Fibroblast of skin of scalp (primary cell): ENCODE measurements around the gene ADCY3.

Experiments used
- DNase-seq: peaks from one replicate; pipeline ENCODE4 v3.0.0-alpha.2; 2013

The ADCY3 gene

GRCh38 chr2:24925815-24926214 lies 5.8 kb upstream of the ADCY3 start:
- DNase-seq: no peak

GRCh38 chr2:24924732-24925131 lies 4.7 kb upstream of the ADCY3 start:
- no peak for DNase-seq

DNA sequence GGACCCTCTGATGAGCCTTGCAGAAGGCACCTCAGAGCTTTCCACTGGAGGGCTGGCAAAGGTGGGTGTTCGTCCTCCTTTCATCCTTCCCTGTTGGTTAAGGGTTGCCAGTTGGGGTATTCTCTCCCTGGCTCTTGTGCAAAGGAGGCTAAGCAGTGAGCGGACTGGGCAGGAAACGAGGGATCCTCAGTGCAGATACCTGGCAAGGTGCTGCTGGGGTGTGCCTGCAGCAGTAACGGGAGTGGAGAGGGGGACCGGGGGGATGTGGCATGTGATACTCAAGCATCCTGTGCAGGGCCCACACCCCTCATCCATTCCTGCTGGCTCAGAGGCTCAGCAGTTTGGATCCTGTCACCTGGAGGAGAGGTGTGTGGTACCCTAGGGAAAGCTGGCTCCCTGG lies 4.2 kb upstream of the ADCY3 start:
- DNase-seq: no peak

GRCh38 chr2:24923106-24923505 lies 3.1 kb upstream of the ADCY3 start:
- DNase-seq: no peak

- DNase-seq: no peak
Measured at GRCh38 chr2:24922556-24922955, 2.5 kb upstream of the ADCY3 start.

DNA sequence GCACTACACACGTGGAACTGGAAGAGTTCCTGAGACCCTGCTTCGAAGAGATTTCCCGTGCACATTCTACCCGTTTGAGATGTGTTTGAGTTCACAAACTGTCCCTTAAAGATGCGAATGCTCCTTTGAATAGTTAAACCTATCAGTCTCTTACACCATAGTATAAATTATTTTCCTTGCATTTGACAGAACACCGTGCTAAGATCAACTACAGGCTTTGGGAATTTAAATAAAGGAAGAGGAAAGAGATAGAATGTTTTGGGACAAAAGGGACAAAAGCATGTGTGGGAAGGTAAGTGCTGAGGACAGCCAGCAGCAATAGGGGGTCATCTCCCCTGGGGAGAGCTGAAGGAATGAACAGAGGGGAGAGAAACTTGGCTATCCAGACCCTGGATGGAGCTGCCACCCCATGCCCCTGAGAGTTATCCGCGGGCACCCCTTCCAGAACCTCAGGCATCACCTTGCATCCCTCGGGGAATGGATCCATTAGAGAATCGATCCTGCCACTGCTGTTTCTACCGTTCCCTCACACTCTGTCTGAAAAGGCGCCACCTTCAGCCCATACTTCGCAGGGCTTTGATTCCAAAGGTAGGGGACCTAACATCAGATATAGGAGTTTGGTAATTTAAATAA lies 888 bp upstream of the ADCY3 start:
- DNase-seq: no peak

DNA sequence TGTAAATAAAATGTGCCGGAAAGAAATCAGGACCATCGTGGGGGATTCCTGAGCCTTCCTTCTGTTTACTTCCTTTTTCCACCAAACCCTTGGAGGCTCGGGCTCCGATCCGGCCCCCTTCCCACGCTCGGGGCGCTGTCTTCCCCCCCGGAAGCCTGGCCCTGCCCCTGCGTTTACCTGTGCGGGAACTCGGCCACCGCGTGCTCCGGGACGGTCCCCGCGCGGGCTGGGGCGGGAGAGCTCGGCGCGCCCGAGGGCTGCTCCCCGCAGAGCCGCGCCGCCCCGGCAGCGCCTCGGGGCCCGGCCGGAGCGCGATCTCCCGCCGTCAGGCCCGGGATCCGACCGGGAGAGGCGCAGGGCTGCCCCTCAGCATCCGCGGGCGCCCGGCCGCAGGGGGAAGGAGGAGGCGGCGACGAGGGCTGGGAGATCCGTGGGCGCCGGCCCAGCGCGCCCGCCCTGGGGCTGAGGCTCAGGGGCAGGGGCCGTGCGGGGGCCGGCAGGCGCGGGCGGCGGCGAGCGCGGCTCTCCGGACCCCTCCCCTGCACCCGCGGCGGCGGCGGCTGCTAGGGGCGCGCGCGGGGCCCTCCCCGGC lies 435 bp downstream of the ADCY3 start:
- DNase-seq: no peak

- DNase-seq: no peak
Measured at GRCh38 chr2:24919037-24919505, 966 bp downstream of the ADCY3 start.

DNA sequence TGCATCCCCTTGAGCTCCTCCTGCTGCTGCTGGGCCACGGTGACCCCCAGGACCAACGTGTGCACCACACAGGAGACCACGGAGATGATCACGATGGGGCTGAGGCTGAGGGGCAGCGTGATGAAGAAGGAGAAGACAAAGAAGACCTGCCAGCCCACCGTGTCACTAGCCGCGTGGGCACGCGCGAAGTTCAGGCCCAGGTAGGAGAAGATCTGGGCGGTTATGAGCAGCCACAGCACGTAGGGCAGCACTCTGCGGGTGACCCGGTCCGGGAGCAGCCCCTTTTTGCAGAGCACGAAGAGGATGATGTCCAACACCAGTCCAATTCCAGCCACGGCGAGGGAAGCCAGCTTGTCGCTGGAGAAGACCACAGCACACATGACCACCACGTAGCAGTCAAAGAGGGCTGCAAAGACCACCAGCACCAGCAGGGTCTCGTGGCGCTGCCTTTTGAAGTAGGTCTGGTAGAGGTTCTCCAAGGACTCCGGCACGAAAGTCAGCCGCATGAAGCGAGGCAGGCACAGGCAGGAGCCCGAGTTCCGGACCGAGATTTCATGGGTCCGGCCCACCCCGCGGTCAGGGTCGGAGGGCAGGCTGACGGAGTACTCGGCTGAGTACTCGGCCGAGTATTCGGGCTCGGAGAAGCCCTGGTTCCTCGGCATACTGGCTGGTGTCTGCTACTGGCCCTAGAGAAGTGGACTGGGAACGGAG lies 1.6 kb downstream of the ADCY3 start:
- no peak for DNase-seq

GRCh38 chr2:24917731-24918325 lies 2.2 kb downstream of the ADCY3 start:
- DNase-seq: no peak

DNA sequence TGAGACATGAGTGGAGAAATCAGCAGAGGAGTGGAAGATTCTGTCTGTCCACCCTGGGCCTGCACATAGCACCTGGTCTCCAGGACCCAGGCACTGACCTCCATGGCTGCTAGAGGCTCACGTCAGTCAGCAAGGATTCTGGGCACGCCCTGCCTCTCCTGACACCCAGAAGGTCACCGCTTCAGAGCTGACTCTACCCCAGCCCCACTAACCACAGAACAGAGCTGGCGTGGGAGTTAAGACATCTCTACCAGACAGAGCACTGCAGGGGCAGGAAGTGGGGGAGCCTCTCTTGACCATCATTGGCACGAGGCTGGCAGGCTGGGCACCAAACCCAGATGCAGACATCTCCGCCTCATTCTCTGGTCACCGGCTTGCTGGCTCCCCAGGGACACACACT lies 3.0 kb downstream of the ADCY3 start:
- no peak for DNase-seq

DNA sequence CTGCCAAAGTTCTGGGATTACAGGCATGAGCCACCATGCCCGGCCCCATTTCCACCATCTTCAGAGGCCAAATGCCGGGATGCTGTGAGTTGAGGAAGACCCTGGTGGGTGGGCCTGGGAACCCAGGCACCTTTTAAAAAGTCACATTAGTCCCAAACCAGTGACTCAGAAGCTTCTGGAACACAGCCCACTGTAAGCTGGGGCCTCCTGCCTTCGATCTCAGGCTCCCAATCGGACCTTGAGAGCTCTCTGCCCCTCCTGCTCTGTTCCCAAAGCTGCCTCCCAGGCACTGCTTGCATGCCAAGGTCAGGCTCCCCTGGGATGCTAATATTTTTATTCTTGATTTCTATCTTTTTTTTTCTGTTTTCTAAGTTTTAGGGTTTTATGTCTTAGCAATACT lies 4.2 kb downstream of the ADCY3 start:
- DNase-seq: peak; percentile 73

DNA sequence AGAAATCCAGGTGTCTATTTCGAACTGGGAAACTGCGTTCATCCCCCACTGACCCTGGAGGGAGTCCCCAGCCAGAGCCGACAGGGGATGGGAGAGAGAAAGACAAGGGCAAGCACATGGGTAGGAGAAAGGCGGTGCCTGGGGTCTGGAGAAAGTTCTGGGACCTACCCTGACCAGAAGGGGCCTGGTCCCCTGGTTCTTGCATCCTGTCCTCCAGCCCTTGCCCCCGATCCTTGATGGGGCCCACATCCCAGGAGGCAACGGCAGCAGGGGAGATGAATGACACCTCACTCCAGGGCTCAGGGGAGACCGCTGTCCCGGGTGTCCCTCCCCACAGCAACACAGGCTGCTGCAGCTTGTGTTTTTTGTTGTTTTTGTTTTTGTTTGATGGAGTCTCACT lies 4.9 kb downstream of the ADCY3 start:
- no peak for DNase-seq

DNA sequence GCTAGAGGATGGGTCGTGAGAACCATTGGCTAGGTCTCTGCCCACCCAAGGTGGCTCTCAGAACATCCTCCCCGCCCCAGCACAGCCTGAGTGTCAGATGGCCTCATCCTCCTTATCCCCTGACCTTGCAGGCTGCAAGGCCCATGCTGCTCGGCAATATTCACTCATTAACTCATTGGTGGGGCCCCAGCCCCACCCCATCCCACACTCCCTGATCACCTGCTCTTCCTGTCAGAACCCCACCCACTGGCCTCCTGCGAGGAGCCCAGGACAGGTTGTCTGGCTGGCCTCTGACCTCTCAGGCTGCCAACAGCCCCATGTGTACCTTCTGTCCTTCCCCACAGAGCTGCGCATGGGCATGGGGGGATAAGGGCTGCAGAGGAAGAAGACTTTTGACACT lies 5.3 kb downstream of the ADCY3 start:
- no peak for DNase-seq

DNA sequence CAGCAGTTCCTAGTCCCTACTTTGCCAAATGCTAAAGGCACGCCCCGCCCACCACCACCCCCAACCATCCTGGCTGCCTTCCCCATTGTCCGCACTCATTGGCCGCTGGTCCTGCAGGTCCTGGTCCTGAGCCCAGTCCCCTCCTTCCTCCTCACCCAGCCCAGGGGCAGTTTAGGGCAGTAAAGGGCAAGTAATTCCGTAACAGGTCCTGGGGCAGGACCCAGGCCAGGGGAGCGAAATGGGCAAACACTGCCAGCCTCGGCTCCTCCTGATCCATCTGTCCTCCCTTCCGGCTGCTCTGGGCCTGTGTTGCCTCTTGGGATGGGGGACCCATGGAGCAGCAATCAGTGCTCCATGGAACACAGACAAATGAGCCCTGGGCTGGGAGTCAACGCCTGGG lies 6.1 kb downstream of the ADCY3 start:
- no peak for DNase-seq

GRCh38 chr2:24912986-24913385 lies 7.1 kb downstream of the ADCY3 start:
- DNase-seq: no peak

DNA sequence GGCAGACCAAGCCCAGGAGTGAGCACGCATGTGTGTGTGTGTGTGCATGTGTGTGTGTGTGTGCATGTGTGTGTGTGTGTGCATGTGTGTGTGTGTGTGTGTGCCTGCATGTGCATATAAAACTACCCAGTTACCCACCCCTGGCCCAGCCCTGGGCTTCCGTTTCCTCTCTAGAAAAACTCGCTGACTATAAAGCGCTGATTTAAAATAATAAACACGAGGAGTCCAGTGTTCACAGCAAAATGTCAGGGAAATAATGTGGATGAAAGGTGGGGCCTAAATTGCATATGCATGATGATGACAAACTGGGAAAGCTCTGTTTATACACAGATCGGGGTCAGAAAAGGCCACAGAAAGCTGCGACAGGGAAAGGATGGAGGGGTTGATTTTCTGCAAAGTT lies 7.5 kb downstream of the ADCY3 start:
- DNase-seq: no peak

- no peak for DNase-seq
Measured at GRCh38 chr2:24910245-24910644, 9.8 kb downstream of the ADCY3 start.

DNA sequence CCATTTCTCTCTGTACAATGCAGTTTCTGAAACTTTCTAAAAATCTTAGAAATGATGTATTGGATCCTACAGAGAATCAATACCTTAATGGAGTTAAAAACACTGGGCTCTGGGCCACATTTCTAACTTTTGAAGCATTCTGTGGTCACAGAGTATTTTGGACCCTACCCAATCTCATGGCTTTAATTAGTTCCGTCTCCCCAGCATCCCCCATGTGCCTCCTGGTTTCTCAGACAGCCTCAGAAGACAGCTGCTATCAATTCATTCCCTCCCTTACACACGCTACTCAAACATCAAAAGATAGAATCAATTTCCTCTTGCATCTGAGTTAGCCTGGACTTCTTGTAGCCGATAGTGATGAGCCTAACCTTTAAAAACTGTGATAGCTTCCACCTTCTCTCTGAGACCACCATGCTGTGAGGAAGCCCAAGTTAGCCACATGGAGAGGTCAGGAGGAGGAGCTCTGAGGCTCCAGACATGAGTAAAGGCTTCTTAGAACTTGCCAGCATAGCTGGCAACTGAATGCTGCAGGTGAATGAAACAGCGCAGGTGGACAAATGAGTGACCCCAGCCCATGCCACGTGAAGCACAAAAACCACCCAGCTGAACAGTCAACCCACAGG lies 10.4 kb downstream of the ADCY3 start:
- DNase-seq: peak; percentile 87

GRCh38 chr2:24908461-24908901 lies 11.6 kb downstream of the ADCY3 start:
- no peak for DNase-seq

DNA sequence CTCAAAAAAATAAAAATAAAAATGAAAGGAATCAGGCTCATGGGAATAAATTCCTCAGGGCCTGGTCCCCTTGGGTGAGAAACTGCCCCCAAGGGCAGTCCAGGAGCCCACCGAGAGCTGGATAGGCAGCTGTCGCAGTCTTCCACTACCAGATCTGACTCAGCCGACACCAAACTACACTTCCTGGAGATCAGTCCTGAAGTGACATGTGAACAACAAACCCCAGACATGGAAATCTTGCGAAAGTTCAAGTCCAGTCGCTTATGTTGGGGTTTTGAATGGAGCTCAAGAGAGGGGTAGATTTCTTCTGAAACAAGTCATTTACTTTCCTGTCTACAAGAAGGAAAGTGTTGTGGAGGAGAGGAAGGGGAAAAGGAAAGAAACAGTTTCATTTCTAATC lies 12.9 kb downstream of the ADCY3 start:
- no peak for DNase-seq

DNA sequence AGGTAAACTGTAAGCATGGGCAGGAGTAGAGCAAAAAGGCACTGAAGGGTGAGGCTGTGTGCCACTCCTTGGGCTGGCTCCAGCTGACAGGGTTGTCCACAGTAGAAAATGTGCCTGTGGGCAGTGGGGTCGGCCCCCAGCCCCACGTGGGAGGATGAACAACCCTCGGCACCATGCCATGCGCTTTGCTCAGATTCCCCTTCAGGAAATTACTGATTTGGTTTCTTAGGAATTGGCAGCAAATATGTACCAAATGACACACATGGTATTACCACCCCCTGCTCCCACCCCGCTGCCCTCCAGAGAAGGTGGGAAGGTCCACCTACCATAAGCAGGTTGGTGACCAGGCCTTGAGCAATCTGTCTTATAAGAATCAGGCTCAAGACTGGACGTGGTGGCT lies 13.6 kb downstream of the ADCY3 start:
- DNase-seq: no peak
